A673 (cell line): Measurements from ENCODE around the gene SLC7A8.

ENCODE experiments used
- CTCF ChIP-seq: fragments of 300-800, 200-600 bp; sonication (generic); conservative IDR thresholded peaks from 2 replicates; pipeline ENCODE4 v1.5.1; 2017; ENCODE audit warnings: low read depth, mild to moderate bottlenecking, antibody characterized with exemption, low read length, moderate library complexity, mixed read lengths
- EZH2 ChIP-seq: fragments of 200-600 bp; sonication (generic); IDR thresholded peaks from 2 replicates; pipeline ENCODE4 v1.6.1; 2017; ENCODE audit warnings: borderline replicate concordance, low read depth, mild to moderate bottlenecking, mixed read lengths, antibody characterized with exemption, low read length; ENCODE audit not compliant: poor library complexity, severe bottlenecking

- TF ChIP-seq CTCF, result no peak
- no peak for TF ChIP-seq EZH2
These were observed 37.0 kb downstream of the SLC7A8 start for GRCh38 chr14:23146351-23146910.
